Ascending aorta (tissue), 2 donors: ENCODE measurements around the gene MUTYH. TPM values are rescaled to one million over a fixed set of nuclear protein-coding genes. Genes with fewer than 3 reads are reported as not detected.

ENCODE experiments used
- DNase-seq, 2 donors: peaks; one replicate each; pipeline ENCODE4 v3.0.0-alpha.2; 2019; ENCODE audit warnings: low spot score in 2 of 2
- H3K27ac ChIP-seq, 2 donors: fragments of 200-600 bp; sonication (generic); one replicate each; pipeline ENCODE4 v1.5.1; 2016 to 2017; ENCODE audit warnings: mild to moderate bottlenecking in 1 of 2
- H3K27me3 ChIP-seq: fragments of 200-600 bp; sonication (generic); one replicate; pipeline ENCODE4 v1.5.1; 2017
- H3K36me3 ChIP-seq, 2 donors: fragments of 200-600 bp; sonication (generic); one replicate each; pipeline ENCODE4 v1.5.1; 2016
- H3K4me1 ChIP-seq, 2 donors: fragments of 200-600 bp; sonication (generic); one replicate each; pipeline ENCODE4 v1.5.1; 2016 to 2017; ENCODE audit warnings: mild to moderate bottlenecking in 1 of 2
- H3K4me3 ChIP-seq, 2 donors: fragments of 200-600 bp; sonication (generic); one replicate each; pipeline ENCODE4 v1.5.1; 2016 to 2017; ENCODE audit warnings: mild to moderate bottlenecking in 1 of 2
- H3K9me3 ChIP-seq, 2 donors: fragments of 200-600 bp; sonication (generic); one replicate each; pipeline ENCODE4 v1.5.1; 2016
- CTCF ChIP-seq, 3 experiments: fragments of 200-600 bp in 2 of 3; fragments of 450-650 bp in 1 of 3; sonication (generic) in 2 of 3; IDR thresholded peaks; one replicate each; pipeline ENCODE4 v1.5.1; 2016 to 2019; ENCODE audit warnings: antibody characterized with exemption in 3 of 3, mild to moderate bottlenecking in 1 of 3, moderate library complexity in 1 of 3
- intact Hi-C: fragments of 100-400 bp; cut with DNase I; formaldehyde crosslinking; loops from one replicate; pipeline ENCODE4 v1.15.1; 2023
- total RNA-seq: library from RNA; depleted of rRNA; stranded (reverse); fragments of >200 nt; gene quantifications from one replicate; pipeline ENCODE4 v1.1.0, GENCODE V29; 2016

MUTYH gene
- total RNA-seq, 1 donor from 2014 or later: 1.8 TPM

GRCh38 chr1:45326627-45327623, 13.3 kb downstream of the MUTYH start, which contains the start of gene HPDL:
HPDL (plus strand) TSS chr1:45326895; CDS start chr1:45327149, 254 bp downstream.
- intact Hi-C loops: no loop called here
- Histone ChIP-seq H3K4me1 (peaks cover 5 to 8% of the 10 kb centered on the region in 2 donors), H3K27me3 (no peaks in the 10 kb centered on the region), H3K4me3 (peak within 1 kb of the TSS; percentile 56 to 59), H3K27ac (no peak within 1 kb of the TSS), H3K36me3 (peaks cover 14 to 28% of the 10 kb centered on the region in 2 donors), H3K9me3 (no peaks in the 10 kb centered on the region)
- TF ChIP-seq CTCF (IDR thresholded peaks at IDR 0.05): no peak
- DNase-seq: peak in 1 of 2 donors; percentile 73

GRCh38 chr1:45325851-45326506, 14.3 kb downstream of the MUTYH start:
- intact Hi-C loops: no loop called here

DNA sequence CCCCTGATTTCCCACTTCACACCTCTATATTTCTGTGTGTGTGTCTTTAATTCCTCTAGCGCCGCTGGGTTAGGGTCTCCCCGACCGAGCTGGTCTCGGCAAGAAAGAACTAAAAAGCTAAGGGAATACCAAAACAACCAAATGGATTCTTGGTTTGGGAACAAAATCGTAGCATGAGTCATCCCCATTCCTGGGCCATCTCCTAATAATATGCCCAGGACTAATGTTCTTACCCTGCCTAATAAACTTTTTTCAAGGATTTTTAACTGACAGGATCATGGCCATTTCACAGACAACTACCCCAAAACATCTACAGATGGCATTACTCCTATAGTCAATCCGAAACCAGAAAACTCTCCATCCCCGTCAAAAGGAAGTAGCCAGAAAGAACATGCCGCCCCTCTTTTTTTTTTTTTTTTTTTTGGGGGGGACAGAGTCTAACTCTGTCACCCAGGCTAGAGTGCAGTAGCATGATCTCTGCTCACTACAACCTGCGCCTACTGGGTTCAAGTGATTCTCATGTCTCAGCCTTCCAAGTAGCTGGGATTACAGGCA, 17.7 kb downstream of the MUTYH start:
- no peaks in the 10 kb centered on the region for H3K9me3 ChIP-seq
- intact Hi-C loops: no loop called here
- TF ChIP-seq CTCF (IDR thresholded peaks at IDR 0.05): no peak

More at GRCh38 chr1:45325851-45326506, 14.3 kb downstream of the MUTYH start:
- H3K36me3 ChIP-seq: peaks cover 4 to 18% of the 10 kb centered on the region in 2 donors
- no peaks in the 10 kb centered on the region for H3K9me3 ChIP-seq
- H3K4me1 ChIP-seq: peaks cover 5 to 8% of the 10 kb centered on the region in 2 donors
- no peak for TF ChIP-seq CTCF (IDR thresholded peaks at IDR 0.05)
- H3K27me3 ChIP-seq: no peaks in the 10 kb centered on the region
- H3K27ac ChIP-seq: no peak overlapping the region
- peak overlapping the region in 1 of 2 donors; percentile 59 for H3K4me3 ChIP-seq
- DNase-seq: peak in 1 of 2 donors; percentile 58

DNA sequence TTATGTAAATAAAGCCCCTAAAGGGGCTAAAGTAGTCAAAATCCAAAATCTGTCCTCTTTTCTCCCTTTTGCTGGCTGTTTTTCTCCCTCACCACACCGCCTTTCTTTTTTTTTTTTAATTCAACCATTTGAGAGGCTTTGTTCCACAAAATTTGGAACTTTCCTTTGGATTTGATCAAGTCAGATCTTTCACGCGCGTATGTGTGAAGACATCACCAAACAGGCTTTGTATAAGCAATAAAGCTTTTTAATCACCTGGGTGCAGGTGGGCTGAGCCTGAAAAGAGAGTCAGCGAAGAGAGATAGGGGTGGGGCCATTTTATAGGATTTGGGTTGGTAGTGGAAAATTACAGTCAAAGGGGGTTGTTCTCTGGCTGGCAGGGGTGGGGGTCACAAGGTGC, 18.8 kb downstream of the MUTYH start:
- Histone ChIP-seq H3K27me3 (no peaks in the 10 kb centered on the region), H3K4me1 (no peaks in the 10 kb centered on the region), H3K36me3 (no peaks in the 10 kb centered on the region), H3K9me3 (no peaks in the 10 kb centered on the region), H3K27ac (no peak overlapping the region), H3K4me3 (no peak overlapping the region)
- no peak for DNase-seq
- intact Hi-C loops: no loop called here
- no peak for TF ChIP-seq CTCF (IDR thresholded peaks at IDR 0.05)

More for the DNA sequence above, 17.7 kb downstream of the MUTYH start:
- Histone ChIP-seq H3K4me1 (peaks cover 5 to 7% of the 10 kb centered on the region in 2 donors), H3K36me3 (no peaks in the 10 kb centered on the region), H3K27ac (no peak overlapping the region), H3K27me3 (no peaks in the 10 kb centered on the region), H3K4me3 (no peak overlapping the region)
- peak in 1 of 2 donors; percentile 27 for DNase-seq

- H3K27me3 ChIP-seq: no peaks in the 10 kb centered on the region
- H3K27ac ChIP-seq: no peak overlapping the region
- intact Hi-C loops: no loop called here
- H3K36me3 ChIP-seq: no peaks in the 10 kb centered on the region
- H3K4me3 ChIP-seq: no peak overlapping the region
- no peak for DNase-seq
- H3K9me3 ChIP-seq: no peaks in the 10 kb centered on the region
- H3K4me1 ChIP-seq: no peaks in the 10 kb centered on the region
- no peak for TF ChIP-seq CTCF (IDR thresholded peaks at IDR 0.05)
These were observed 20.5 kb downstream of the MUTYH start for GRCh38 chr1:45319761-45320160.
